Islet of Langerhans (tissue), 1 donor: Measurements from ENCODE around the gene SFT2D3.

Experiments used
- FAIRE-seq: peaks from one replicate; lab custom pipeline; 2011; peaks lifted over from hg19 to GRCh38; lab: Jason Lieb, UNC

Gene SFT2D3

DNA sequence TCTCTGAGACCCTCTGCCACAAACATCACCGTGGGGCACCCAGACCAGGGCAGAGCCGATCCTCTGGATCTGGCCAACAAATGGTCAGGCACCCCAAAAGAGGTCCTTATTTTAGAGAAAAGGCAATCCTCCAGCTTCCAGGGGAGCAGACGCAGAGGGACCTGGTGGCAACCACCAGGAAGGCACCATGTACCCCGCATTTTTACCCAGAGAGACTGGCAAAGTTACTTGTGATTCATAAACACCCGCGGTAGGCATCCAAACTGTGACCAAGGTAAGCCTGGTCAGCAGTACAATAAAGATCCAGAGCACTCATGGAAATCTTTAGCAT is 36.4 kb upstream of the SFT2D3 start:
- FAIRE-seq, result no peak

DNA sequence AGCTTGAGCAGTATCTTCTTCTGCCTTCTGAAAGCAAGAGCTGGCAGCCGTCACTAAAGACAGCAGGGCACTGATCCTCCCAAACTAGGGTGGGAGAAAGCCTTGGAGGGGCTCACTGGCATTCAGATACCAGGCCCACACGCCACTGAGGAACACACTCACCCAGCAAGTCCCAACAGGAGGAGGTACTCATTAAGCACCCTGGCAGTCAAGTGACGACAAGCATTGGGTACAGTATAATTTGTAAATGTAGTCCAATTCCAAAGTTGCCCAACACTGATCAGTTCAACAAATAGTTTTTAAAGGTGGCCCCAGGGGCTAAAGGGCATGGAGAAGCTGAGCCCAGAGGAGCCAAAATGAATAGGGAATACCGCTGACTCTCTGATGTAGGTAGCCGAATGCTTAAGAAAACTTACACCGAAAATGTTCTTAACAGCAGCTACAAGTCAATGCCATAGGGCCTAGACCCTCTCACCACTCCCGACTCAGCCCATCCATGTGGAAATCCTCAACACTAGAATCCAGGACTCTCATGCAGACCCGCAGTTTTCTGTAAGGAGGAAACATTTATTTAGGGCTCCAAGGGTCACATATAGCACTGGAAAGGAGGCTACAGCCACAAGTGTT is 35.9 kb upstream of the SFT2D3 start:
- no peak for FAIRE-seq

DNA sequence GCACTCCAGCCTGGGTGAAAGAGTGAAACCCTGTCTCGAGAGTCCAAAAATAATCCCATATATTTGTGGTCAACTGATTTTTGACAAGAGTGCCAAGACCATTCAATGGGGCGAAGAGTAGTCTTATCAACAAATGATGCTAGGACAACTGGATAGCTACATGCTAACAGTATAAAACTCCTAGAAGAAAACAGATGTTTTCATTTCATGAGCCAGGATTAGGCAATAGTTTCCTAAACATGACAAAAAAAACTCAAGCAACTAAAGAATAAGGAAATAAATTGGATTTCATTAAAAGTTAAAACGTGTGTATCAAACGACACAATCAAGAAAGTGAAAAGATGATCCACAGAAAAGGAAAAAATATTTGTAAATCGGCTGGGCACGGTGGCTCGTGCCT is 32.2 kb upstream of the SFT2D3 start:
- FAIRE-seq, result no peak

GRCh38 chr2:127670055-127670956 is 31.0 kb upstream of the SFT2D3 start:
- no peak for FAIRE-seq

- FAIRE-seq, result no peak
These were observed 30.4 kb upstream of the SFT2D3 start for GRCh38 chr2:127670957-127671290.

DNA sequence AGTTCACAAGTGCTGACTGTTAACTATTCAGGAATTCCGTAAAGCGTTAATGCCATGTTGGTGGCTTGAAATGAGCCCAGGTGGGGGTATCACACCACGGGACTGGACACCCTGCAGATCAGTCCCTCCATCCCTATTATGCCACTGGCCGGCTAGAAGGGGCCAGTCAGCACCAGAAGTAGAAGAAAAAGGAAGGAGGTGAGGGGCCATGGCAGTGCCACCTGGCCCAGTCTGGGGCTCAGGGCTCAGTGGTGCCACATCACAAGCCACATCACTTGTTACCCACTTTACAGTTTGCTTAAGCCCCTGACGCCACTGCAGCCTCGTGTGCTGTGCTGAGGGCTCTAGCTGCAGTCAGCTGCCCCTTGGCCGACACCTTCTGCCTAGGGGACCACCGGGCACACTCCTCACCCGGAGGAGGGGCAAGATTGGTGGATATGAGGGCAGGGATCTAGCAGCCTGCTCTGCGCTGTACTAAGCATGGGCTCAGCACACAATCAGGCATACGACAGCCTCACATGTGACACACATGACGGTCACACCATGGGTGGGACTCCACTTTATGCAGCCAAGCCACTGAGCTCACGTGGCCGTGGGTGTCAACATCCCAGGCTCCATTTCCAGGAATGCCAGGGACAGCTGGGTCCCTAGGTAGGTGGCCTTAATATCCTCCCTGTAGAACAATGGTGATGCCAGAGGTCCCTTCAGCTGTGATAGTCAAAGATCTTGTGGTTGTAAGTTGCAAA is 29.6 kb upstream of the SFT2D3 start:
- FAIRE-seq, result no peak

GRCh38 chr2:127672341-127673224 is 28.7 kb upstream of the SFT2D3 start:
- FAIRE-seq, result no peak

GRCh38 chr2:127673291-127674069 is 27.8 kb upstream of the SFT2D3 start:
- no peak for FAIRE-seq

- no peak for FAIRE-seq
These were observed 26.8 kb upstream of the SFT2D3 start for GRCh38 chr2:127674241-127675209.

DNA sequence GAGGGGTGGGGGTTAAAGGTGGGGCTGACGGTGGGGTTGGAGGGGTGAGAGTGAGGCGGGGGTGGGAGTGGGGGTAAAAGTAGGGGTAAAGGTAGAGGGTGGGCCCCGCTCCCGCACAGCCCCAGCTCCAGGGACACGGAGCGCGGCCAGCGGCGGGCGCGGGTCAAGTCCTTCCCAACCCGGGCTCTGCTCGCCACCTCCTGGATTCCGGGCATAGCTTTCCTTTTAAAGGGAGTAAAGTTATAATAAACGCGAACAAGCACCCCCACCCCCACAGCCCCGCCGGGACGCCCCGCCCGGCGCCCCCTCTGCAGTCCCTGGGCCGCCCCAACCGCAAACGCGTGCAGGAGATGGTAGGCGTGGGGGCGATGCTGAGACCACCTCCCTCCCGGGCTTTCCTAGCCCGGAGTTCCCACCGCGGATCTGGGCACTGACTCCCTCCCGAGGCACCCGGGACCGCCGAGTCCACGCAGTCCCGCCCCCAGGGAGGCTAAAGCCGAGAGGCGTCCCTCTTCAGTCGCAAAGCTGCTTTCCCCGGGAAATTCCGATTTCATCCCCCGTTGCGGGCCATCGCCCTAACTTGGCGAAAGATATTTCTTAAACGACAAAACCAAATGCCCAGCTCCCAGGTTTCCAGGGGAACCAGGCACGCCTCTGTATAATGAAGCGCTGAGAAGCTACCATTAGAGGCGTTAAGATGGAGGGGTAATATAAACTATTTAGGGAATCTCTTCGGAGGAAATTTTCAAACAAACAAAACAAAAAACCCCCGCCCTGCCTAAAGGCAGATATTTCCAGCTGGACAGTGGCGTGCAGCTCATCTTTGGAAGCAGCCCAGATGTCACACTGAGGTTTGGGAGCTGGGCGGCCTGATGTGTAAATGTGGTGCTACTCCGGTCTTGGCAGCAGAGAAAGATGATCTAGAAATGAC is 25.7 kb upstream of the SFT2D3 start, which contains the start of gene LIMS2:
TSS of gene LIMS2 (minus strand) at position 200 of the 931 bp plus-strand sequence. CDS start 506 bp downstream, outside the sequence.
- no peak for FAIRE-seq

- FAIRE-seq, result no peak
These were observed 24.4 kb upstream of the SFT2D3 start for GRCh38 chr2:127676906-127677305.

- no peak for FAIRE-seq
These were observed 22.8 kb upstream of the SFT2D3 start for GRCh38 chr2:127678531-127678930.

GRCh38 chr2:127678991-127679390 is 22.3 kb upstream of the SFT2D3 start:
- no peak for FAIRE-seq

DNA sequence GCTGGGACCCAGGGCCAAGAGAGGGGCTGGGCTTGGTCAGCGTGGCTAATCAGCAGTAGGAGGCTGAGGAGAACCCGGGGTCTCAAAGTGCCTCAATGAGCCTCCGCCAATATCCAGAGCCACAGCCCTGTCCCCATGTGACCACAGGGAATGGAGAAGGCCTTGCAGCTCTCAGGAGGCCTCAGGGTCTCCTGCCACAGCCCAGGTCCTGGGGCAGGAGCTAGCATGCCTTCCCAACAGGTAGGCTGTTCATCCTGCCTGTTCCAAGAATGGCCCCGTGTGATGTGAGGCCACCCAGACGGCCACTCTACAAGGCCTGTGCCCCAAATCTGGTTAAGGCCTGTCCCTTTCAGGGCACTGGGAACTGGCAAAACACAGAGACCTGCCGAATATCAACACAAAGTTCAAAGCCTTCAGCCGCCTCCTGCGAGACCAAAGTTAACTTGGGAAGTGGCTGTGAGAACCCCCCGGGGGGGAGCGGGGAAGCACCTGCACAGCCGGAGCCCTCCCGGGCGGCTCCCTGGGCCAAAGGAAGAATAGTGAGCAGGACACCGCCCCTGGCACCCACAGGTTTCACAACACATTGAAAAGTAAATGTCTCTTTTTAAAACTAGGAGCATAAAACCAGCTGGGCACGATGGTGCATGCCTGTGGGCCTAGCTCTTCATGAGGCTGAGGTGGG is 21.5 kb upstream of the SFT2D3 start:
- FAIRE-seq, result no peak

- no peak for FAIRE-seq
These were observed 20.5 kb upstream of the SFT2D3 start for GRCh38 chr2:127680706-127681287.

GRCh38 chr2:127681288-127681804 is 20.0 kb upstream of the SFT2D3 start:
- FAIRE-seq, result no peak

DNA sequence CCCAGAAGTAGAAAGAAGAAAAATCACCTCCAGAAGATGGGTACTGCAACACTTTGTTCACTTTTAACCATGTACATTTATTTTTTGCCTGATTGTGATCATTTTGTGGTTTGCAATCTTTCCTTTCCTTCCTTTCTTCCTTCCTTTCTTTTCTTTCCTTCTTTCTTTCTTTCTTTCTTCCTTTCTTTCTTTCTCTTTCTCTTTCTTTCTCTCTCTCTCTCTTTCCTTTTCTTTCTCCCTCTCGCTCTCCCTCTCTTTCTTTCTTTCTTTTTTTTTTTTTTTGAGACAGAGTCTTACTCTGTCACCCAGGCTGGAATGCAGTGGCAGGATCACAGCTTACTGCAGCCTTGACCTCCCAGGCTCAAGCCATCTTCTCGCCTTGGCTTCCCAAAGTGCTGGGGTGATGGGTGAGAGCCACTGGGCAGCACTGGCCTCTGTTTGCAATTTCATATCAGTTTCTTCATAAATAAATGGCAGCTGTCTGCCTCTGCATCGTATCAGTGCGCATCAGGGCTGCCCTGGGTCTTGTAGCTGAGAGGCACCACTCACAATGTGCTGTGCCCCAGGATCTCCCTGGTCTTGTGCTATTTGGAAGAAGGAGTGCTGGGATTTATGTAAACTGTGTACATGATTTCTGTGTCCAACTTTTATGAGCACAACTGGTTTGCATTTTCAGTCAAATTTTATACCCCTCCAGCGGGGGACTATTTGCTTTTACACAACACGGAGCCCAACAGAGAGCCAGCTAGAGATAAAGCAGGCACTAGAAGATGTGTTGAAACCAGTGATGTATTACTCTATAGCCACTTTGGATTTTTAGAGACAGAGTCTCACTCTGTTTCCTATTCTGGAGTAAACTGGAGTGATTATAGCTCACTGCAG is 19.1 kb upstream of the SFT2D3 start:
- no peak for FAIRE-seq
